ENCODE measurements around the gene HIGD2B. TPM values are rescaled to one million over a fixed set of nuclear protein-coding genes. Genes with fewer than 3 reads are reported as not detected.

HIGD2B gene
- polyA plus RNA-seq, 2 of the 4 experiments (the other 2 are of a cell fraction): not detected

- FAIRE-seq (peak; percentile 51), DNase-seq (ENCODE audit: low read depth in 1 of 2, low spot score in 1 of 2) (no peak), ATAC-seq (no peak)
- Histone ChIP-seq H3K4me3 (no peak overlapping the region), H3K4me1 (peaks cover 6% of the 10 kb centered on the region; the same call in 1 of the 3 replicates), H3K9me3 (no peaks in the 10 kb centered on the region), H3K27ac (no peak overlapping the region), H3K4me2 (no peak overlapping the region)
- CTCF ChIA-PET: interaction anchor here (1.1 kb wide), 1 partner anchor 99 kb away, joined by 3 read pairs; no protein-coding TSS in a partner anchor
- TF ChIP-seq MAFK (IDR thresholded peaks at IDR 0.05; ENCODE audit: partially characterized antibody) (peak; percentile 67), PBX3 (IDR thresholded peaks at IDR 0.05) (no peak)
- WGBS (ENCODE audit: missing lambda C conversion rate): 86% methylated on average over 5 of the region's 5 CpGs
- POLR2A ChIA-PET: no interaction called here
Observed at GRCh38 chr15:72698938-72699337, 13.0 kb upstream of the HIGD2B start.

- no peak for ATAC-seq
- Histone ChIP-seq H3K4me1 (0 out of 3 replicates have a peak, but pooled peaks cover 4% of the 10 kb centered on the region), H3K4me3 (no peak overlapping the region), H3K4me2 (no peak overlapping the region), H3K9me3 (no peaks in the 10 kb centered on the region), H3K27ac (no peak overlapping the region)
- no peak for DNase-seq (ENCODE audit: low read depth in 1 of 2, low spot score in 1 of 2)
- WGBS (ENCODE audit: missing lambda C conversion rate): 90% methylated on average over 5 of the region's 5 CpGs
- FAIRE-seq: no peak
- ChIA-PET CTCF (interaction anchor here (0.7 kb wide), 1 partner anchor 553 kb away, joined by 3 read pairs; no protein-coding TSS in a partner anchor), POLR2A (no interaction called here)
- no peak for TF ChIP-seq GATA3 (IDR thresholded peaks at IDR 0.05; ENCODE audit: borderline replicate concordance)
- TF ChIP-seq CHD4 (IDR thresholded peaks at IDR 0.05; ENCODE audit: borderline replicate concordance): no peak
- TF ChIP-seq JUNB (IDR thresholded peaks at IDR 0.05): no peak
- no peak for TF ChIP-seq HEYL (CRISPR knock-in tag; IDR thresholded peaks at IDR 0.05)
- TF ChIP-seq SMC3 (IDR thresholded peaks at IDR 0.05): no peak
- TF ChIP-seq TFCP2L1 (CRISPR knock-in tag; IDR thresholded peaks at IDR 0.05): no peak
- TF ChIP-seq JUN (IDR thresholded peaks at IDR 0.05): no peak
- TF ChIP-seq EHMT2 (IDR thresholded peaks at IDR 0.05; ENCODE audit: low read depth): no peak
Observed at GRCh38 chr15:72690938-72691337, 5.0 kb upstream of the HIGD2B start.

- Histone ChIP-seq H3K4me3 (no peak overlapping the region), H3K4me2 (no peak overlapping the region), H3K27ac (no peak overlapping the region), H3K9me3 (no peaks in the 10 kb centered on the region), H3K4me1 (peaks cover 8% of the 10 kb centered on the region; the same call in 1 of the 3 replicates)
- 94% methylated on average over 5 of the region's 5 CpGs for WGBS (ENCODE audit: missing lambda C conversion rate)
- ATAC-seq (no peak), FAIRE-seq (no peak), DNase-seq (ENCODE audit: low read depth in 1 of 2, low spot score in 1 of 2) (no peak)
- ChIA-PET CTCF (interaction anchor here (0.8 to 1.9 kb wide), 4 partner anchors 9 to 18 kb away, joined by 3 to 8 read pairs (median 4); no protein-coding TSS in a partner anchor), POLR2A (interaction anchor here (1.2 kb wide), 1 partner anchor 215 kb away, joined by 4 read pairs; the partner anchor contains the start of gene ARIH1)
- no peak for TF ChIP-seq PHF8 (IDR thresholded peaks at IDR 0.05; ENCODE audit: borderline replicate concordance, low read depth)
- TF ChIP-seq ELK1 (IDR thresholded peaks at IDR 0.05; ENCODE audit: low read depth, low read length): no peak
- peak; percentile 73; the same call in 1 of the 2 replicates for TF ChIP-seq KDM1A (IDR thresholded peaks at IDR 0.05; ENCODE audit: low read depth)
- no peak for TF ChIP-seq USF2 (IDR thresholded peaks at IDR 0.05)
- no peak for TF ChIP-seq NFE2L2 (conservative IDR thresholded peaks at IDR 0.05; ENCODE audit: low read length)
- TF ChIP-seq JUN (IDR thresholded peaks at IDR 0.05): no peak
- TF ChIP-seq ZNF302 (CRISPR knock-in tag; IDR thresholded peaks at IDR 0.05): no peak
- TF ChIP-seq CHD4 (IDR thresholded peaks at IDR 0.05; ENCODE audit: borderline replicate concordance): 0 out of 2 replicates have a peak, but pooled peaks have one; percentile 38
- TF ChIP-seq BHLHE40 (IDR thresholded peaks at IDR 0.05; ENCODE audit: low read depth, low read length): no peak
- 0 out of 2 replicates have a peak, but pooled peaks have one; percentile 54 for TF ChIP-seq HDAC2 (IDR thresholded peaks at IDR 0.05)
- no peak for TF ChIP-seq KDM5A (IDR thresholded peaks at IDR 0.05)
- TF ChIP-seq NR3C1 (IDR thresholded peaks at IDR 0.05): no peak
Observed at GRCh38 chr15:72688697-72689096, 2.7 kb upstream of the HIGD2B start.

Measured in A549 (cell line).